BLaER1 treated with 17β-estradiol and CSF1 and Interleukin-3, amounts not matched to agents 10 nM and 100 nM (cell line): Measurements from ENCODE around the gene RAB36.

Experiments
- H3K27ac ChIP-seq, 11 experiments: shearing (Covaris generic); formaldehyde crosslinking; 2 replicates each; pipeline ENCODE4 v1.8.1; 2022
- H3K27me3 ChIP-seq, 11 experiments: shearing (Covaris generic); formaldehyde crosslinking; 2 replicates each; pipeline ENCODE4 v1.8.1; 2022
- H3K36me3 ChIP-seq, 11 experiments: shearing (Covaris generic); formaldehyde crosslinking; 2 replicates each; pipeline ENCODE4 v1.8.1; 2022
- H3K4me1 ChIP-seq, 10 experiments: shearing (Covaris generic); formaldehyde crosslinking; 2 replicates each; pipeline ENCODE4 v1.8.1; 2022
- H3K4me2 ChIP-seq, 11 experiments: shearing (Covaris generic); formaldehyde crosslinking; 2 replicates each; pipeline ENCODE4 v1.8.1; 2022
- H3K4me3 ChIP-seq, 10 experiments: shearing (Covaris generic); formaldehyde crosslinking; 2 replicates each; pipeline ENCODE4 v1.8.1; 2022
- H3K9ac ChIP-seq, 11 experiments: shearing (Covaris generic); formaldehyde crosslinking; 2 replicates each; pipeline ENCODE4 v1.8.1; 2022
- H3K9me3 ChIP-seq, 11 experiments: shearing (Covaris generic); formaldehyde crosslinking; replicated peaks in 1 of 11; 2 replicates each; pipeline ENCODE4 v1.8.1; 2022
- H4K20me1 ChIP-seq, 11 experiments: shearing (Covaris generic); formaldehyde crosslinking; 2 replicates each; pipeline ENCODE4 v1.8.1; 2022
- Cebpa-rat ChIP-seq, 11 experiments: shearing (Covaris generic); IDR thresholded peaks; 2 replicates each; pipeline ENCODE4 v1.8.1; 2022

Gene RAB36

DNA sequence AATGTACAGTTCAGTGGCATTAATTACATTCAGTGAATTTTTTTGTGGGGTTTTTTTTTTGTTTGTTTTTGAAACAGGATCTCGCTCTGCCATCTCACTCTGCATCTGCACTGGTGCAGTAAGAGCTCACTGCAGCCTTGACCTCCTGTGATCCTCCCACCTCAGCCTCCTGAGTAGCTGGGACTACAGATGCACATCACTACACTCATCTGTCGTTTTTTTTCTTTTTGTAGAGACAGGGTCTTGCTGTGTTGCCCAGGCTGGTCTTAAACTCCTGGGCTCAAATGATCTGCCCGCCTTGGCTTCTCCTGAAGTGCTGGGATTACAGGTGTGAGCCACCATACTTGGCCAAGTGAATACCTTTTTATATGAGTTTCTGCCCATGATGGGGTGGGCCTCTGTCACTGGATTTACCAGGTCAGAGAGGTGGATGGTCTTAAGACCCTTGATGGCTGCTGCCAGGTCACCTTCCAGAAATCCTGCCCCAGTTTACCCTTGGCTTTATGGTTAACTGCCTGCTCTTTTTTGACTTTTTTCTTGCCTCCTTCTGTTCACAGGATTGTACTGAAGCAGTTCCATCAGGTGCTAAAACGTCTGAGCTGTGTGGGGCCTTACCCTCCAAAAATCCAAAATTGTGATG lies 57.7 kb downstream of the RAB36 start:
- Histone ChIP-seq H3K9ac (no peak overlapping the region), H4K20me1 (peaks cover 59 to 99% (median 93%) of the 10 kb centered on the region in 11 experiments; a peak in 21 of 22 replicates), H3K27me3 (no peaks in the 10 kb centered on the region), H3K4me2 (no peak overlapping the region), H3K9me3 (no peaks in the 10 kb centered on the region), H3K36me3 (peaks cover 19 to 72% (median 53%) of the 10 kb centered on the region in 11 experiments), H3K4me3 (no peak overlapping the region), H3K4me1 (peaks cover 14 to 83% (median 61%) of the 10 kb centered on the region in 10 experiments), H3K27ac (no peak overlapping the region)
- TF ChIP-seq Cebpa-rat (IDR thresholded peaks at IDR 0.05): no peak

DNA sequence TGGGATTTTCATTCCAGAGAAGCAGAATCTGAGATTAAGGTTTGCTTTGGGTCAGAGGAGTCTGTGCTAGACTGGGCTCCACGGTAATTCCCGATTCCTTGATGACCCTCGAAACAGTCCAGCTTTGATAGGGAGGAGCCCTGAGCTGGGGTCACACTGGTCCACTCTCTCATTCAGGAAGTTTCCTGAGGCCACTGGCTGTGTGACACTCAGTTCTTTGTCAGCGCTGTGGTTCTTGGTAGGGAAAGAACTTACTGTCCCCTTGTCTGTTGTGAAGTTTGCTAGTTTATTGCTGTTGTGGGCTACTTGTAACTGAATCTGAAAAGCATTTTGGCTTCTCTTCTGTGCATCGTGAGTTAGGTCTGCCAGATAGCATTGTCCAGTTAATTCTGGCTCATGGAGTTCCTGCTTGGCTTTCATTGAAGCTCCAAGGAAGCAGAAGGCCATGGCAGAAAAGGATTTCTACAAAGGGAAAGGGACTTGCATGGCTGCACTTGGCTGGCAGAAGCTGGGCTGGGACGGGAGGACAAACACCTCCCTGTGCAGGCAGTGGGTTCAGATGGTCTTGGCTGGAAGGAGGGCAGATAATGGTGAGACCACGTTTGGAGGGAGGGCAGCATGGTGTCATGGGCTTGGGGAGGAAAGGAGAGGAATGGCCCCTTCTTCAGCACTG lies 58.3 kb downstream of the RAB36 start:
- H3K4me2 ChIP-seq: 0 out of 22 replicates have a peak overlapping the region, but pooled peaks of 1 of the 11 experiments have one; percentile 5
- no peak overlapping the region for H3K4me3 ChIP-seq
- H4K20me1 ChIP-seq: peaks cover 56 to 99% (median 93%) of the 10 kb centered on the region in 11 experiments; a peak in 21 of 22 replicates
- no peak for TF ChIP-seq Cebpa-rat (IDR thresholded peaks at IDR 0.05)
- H3K9me3 ChIP-seq: no peaks in the 10 kb centered on the region
- no peak overlapping the region for H3K9ac ChIP-seq
- peaks cover 19 to 66% (median 46%) of the 10 kb centered on the region in 11 experiments for H3K36me3 ChIP-seq
- no peaks in the 10 kb centered on the region for H3K27me3 ChIP-seq
- peaks cover 20 to 83% (median 61%) of the 10 kb centered on the region in 10 experiments for H3K4me1 ChIP-seq
- H3K27ac ChIP-seq: no peak overlapping the region

DNA sequence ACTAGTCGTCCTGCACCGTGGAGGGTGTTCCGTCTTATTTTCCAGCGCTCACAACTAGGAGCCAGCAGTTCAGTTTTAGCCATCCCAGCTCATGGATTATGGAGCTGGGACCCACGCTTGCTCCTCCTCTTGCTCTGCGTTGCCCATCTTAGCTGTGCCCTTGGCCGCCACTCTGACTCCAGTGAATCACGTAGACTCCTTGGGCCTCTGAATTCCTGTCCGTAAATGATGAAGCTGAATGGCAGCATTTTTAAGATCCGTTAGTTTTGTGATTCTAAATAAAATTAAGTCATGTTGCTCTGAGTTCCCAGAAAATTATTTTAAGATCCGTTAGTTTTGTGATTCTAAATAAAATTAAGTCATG lies 58.8 kb downstream of the RAB36 start:
- peaks cover 22 to 83% (median 61%) of the 10 kb centered on the region in 10 experiments for H3K4me1 ChIP-seq
- TF ChIP-seq Cebpa-rat (IDR thresholded peaks at IDR 0.05): no peak
- H3K9ac ChIP-seq: no peak overlapping the region
- H3K27me3 ChIP-seq: no peaks in the 10 kb centered on the region
- no peak overlapping the region for H3K27ac ChIP-seq
- 0 out of 22 replicates have a peak overlapping the region, but pooled peaks of 1 of the 11 experiments have one; percentile 5 for H3K4me2 ChIP-seq
- no peaks in the 10 kb centered on the region for H3K9me3 ChIP-seq
- H4K20me1 ChIP-seq: peaks cover 54 to 99% (median 91%) of the 10 kb centered on the region in 11 experiments; a peak in 21 of 22 replicates
- H3K4me3 ChIP-seq: no peak overlapping the region
- peaks cover 19 to 60% (median 41%) of the 10 kb centered on the region in 11 experiments for H3K36me3 ChIP-seq

DNA sequence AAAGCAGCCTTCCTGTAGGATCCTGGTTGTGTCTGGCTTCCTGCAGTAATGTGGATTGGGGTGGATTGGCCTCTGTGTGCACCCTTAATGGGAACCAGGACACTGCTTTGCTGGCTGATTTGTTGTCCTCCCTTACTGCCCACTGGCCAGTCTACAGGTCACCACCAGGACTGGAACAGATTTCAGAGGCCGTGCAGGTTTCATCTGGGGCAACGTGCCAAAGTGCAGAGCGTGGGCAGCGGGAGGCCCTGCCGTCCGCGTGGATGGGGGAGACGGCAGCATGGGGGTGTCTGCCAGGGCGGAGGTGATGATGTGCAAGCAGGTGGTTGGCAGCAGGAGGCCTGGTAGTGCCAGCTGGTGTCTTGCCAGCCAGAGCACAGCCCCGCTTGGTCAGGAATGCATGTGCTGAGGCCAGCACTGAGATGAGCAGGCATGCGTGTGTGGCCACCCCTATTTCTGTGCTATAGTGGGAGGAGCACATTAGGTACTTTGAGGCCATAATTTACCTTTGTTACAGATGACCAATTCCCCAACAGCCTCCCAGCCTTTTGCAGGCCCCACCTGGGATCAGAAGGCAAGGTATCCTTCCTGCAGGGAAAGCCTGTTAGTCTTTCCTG lies 59.4 kb downstream of the RAB36 start:
- Histone ChIP-seq H3K4me2 (peak overlapping the region in 4 of 11 experiments; percentile 7 to 30 (median 18); a peak in 3 of 22 replicates), H3K4me3 (no peak overlapping the region), H4K20me1 (peaks cover 49 to 99% (median 86%) of the 10 kb centered on the region in 11 experiments; a peak in 21 of 22 replicates), H3K27ac (no peak overlapping the region), H3K36me3 (peaks cover 19 to 55% (median 36%) of the 10 kb centered on the region in 11 experiments), H3K4me1 (peaks cover 17 to 83% (median 60%) of the 10 kb centered on the region in 10 experiments), H3K9ac (no peak overlapping the region), H3K27me3 (no peaks in the 10 kb centered on the region), H3K9me3 (no peaks in the 10 kb centered on the region)
- TF ChIP-seq Cebpa-rat (IDR thresholded peaks at IDR 0.05): no peak

DNA sequence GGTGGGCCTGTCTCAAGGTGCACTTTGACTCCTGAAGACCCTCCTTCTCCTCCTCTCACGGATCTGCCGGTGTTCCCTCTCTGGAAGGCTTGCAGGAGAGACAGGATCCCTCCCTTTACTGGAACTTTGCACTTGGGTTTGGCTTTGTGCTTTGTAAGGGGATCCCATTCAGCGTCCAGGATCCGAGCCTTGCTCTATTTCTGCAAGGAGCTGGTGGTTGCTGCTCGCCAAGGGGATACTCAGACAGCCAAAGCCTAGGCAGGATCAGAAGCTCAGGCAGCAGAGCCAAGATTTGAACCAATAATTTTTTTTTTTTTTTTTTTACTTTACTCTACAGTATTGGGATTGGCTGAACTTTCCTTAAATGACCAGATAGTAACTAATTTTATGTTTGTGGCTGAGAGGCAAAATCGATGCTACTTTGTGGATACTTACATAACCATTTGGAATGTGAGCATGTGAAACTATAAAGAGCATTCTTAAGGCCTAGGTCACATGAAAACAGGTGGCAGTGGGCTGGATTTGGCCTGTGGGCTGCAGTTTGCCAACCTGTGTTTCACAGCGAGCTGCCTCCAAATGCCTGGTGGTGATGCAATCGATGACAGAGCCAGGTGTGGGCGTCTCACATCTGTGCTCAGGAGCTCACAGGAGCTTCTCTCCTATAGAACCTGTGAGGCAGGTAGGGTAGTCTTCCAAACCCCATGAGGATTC lies 60.2 kb downstream of the RAB36 start:
- Histone ChIP-seq H4K20me1 (peaks cover 45 to 99% (median 78%) of the 10 kb centered on the region in 11 experiments; a peak in 21 of 22 replicates), H3K9ac (no peak overlapping the region), H3K9me3 (no peaks in the 10 kb centered on the region), H3K36me3 (peaks cover 19 to 49% (median 36%) of the 10 kb centered on the region in 11 experiments), H3K27me3 (no peaks in the 10 kb centered on the region), H3K4me1 (peaks cover 13 to 83% (median 60%) of the 10 kb centered on the region in 10 experiments; a peak in 19 of 20 replicates), H3K27ac (no peak overlapping the region), H3K4me2 (peak overlapping the region in 4 of 11 experiments; percentile 7 to 30 (median 18); a peak in 2 of 22 replicates), H3K4me3 (no peak overlapping the region)
- TF ChIP-seq Cebpa-rat (IDR thresholded peaks at IDR 0.05): no peak; a peak in 2 of 22 replicates

DNA sequence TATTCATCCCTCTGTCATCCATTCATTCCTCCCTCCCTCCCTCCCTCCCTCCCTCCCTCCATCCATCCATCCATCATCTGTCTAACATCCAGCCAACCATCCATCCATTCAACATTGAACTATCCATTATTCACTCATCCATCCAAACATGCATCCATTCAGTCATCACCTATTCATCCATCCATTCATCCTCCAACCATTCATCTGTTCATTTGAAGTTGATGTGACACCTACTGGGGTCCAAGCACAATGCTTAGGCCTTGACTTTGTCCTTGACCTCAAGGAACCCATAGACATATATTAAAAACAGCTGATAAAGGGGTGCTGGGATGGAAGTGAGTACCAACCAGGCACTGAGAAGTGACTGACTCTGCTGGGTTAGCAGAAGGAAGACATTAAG lies 61.6 kb downstream of the RAB36 start:
- Histone ChIP-seq H4K20me1 (peaks cover 45 to 99% (median 74%) of the 10 kb centered on the region in 11 experiments; a peak in 21 of 22 replicates), H3K4me2 (peak overlapping the region in 9 of 11 experiments; percentile 51 to 100 (median 81); a peak in 17 of 22 replicates)

DNA sequence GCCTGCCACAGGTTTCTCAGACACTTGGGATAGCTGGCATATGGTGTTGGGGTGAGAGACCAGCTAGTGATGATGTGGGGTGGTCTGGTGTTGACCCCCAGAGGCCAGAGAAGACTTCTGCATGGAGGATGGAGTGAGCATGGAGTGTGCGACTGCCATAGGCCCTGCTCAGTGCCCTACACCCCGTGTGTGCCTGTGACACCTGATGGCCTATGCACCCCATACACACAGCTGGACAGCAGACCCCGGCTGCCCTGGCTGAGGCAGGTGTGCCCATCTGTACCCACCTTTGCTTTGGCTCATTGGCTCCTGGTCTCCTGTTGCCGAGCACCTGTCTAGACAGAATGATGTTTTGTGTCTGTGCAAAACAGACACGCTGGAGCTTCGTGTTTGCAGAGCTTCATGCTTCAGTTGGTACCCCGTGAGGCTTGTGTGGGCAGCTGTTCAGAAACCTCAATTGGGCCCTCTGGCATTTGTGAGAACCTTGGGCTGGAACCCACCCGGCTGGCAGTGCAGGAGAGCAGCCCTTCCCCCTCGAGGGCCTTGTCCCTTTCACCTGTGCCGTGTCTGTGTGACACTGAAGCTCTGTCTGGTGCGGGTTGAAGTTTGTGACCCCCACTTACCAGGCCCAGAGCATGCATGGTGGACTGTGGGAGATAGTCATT lies 62.6 kb downstream of the RAB36 start:
- TF ChIP-seq Cebpa-rat (IDR thresholded peaks at IDR 0.05): no peak

More for the DNA sequence above, 61.6 kb downstream of the RAB36 start:
- TF ChIP-seq Cebpa-rat (IDR thresholded peaks at IDR 0.05): no peak
- Histone ChIP-seq H3K4me3 (no peak overlapping the region), H3K27ac (no peak overlapping the region), H3K9me3 (no peaks in the 10 kb centered on the region), H3K27me3 (no peaks in the 10 kb centered on the region), H3K9ac (no peak overlapping the region), H3K36me3 (peaks cover 19 to 46% (median 36%) of the 10 kb centered on the region in 11 experiments), H3K4me1 (peaks cover 13 to 87% (median 66%) of the 10 kb centered on the region in 10 experiments; a peak in 19 of 20 replicates)

More for the DNA sequence above, 62.6 kb downstream of the RAB36 start:
- Histone ChIP-seq H3K4me1 (peaks cover 13 to 88% (median 75%) of the 10 kb centered on the region in 10 experiments; a peak in 19 of 20 replicates), H3K4me2 (peak overlapping the region; percentile 15 to 100 (median 80); a peak in 21 of 22 replicates), H3K9ac (peak overlapping the region in 6 of 11 experiments; percentile 1 to 56 (median 20); a peak in 3 of 22 replicates), H4K20me1 (peaks cover 54 to 99% (median 77%) of the 10 kb centered on the region in 11 experiments; a peak in 21 of 22 replicates), H3K9me3 (no peaks in the 10 kb centered on the region), H3K36me3 (peaks cover 19 to 38% (median 34%) of the 10 kb centered on the region in 11 experiments), H3K27me3 (no peaks in the 10 kb centered on the region), H3K4me3 (no peak overlapping the region), H3K27ac (peak overlapping the region in 7 of 11 experiments; percentile 17 to 54 (median 35); a peak in 10 of 22 replicates)
